Sigmoid colon (tissue), 7 donors: ENCODE data around the gene TNRC18. TPM values are rescaled to one million over a fixed set of nuclear protein-coding genes. Genes with fewer than 3 reads are reported as not detected.
A peak's percentile ranks its signal among the peaks of the same experiment; 100 is the strongest.

Experiments used
- DNase-seq: peaks from one replicate; pipeline ENCODE4 v3.0.0-alpha.2; 2019
- H3K27ac ChIP-seq, 4 donors: fragments of 200-600 bp; sonication (generic); one replicate each; pipeline ENCODE4 v1.5.1; 2016 to 2019; ENCODE audit warnings: mild to moderate bottlenecking in 1 of 4
- H3K27me3 ChIP-seq, 3 donors: fragments of 200-600 bp; sonication (generic); one replicate each; pipeline ENCODE4 v1.5.1; 2019; ENCODE audit warnings: mild to moderate bottlenecking in 1 of 3
- H3K36me3 ChIP-seq, 4 donors: fragments of 200-600 bp; sonication (generic); one replicate each; pipeline ENCODE4 v1.5.1; 2016 to 2019
- H3K4me1 ChIP-seq, 4 donors: fragments of 200-600 bp; sonication (generic); one replicate each; pipeline ENCODE4 v1.5.1; 2017 to 2019
- H3K4me3 ChIP-seq, 4 donors: fragments of 200-600 bp; sonication (generic); one replicate each; pipeline ENCODE4 v1.5.1; 2017 to 2019; ENCODE audit warnings: mild to moderate bottlenecking in 2 of 4, moderate library complexity in 1 of 4
- H3K9me3 ChIP-seq, 4 donors: fragments of 200-600 bp in 3 of 4; sonication (generic) in 3 of 4; one replicate each; pipeline versions ENCODE4 v1.5.1 to v1.6.1; 2013 to 2019
- CTCF ChIP-seq, 4 experiments: fragments of 450-650 bp in 3 of 4; fragments of 200-600 bp in 1 of 4; IDR thresholded peaks; one replicate each; pipeline ENCODE4 v1.5.1; 2016 to 2019; ENCODE audit warnings: antibody characterized with exemption in 4 of 4, mild to moderate bottlenecking in 3 of 4, moderate library complexity in 2 of 4
- EP300 ChIP-seq, 4 donors: sonication (generic); formaldehyde crosslinking; IDR thresholded peaks; one replicate each; pipeline ENCODE4 v1.6.1; 2017; ENCODE audit warnings: antibody characterized with exemption in 4 of 4
- POLR2A ChIP-seq, 2 donors: fragments of 450-650 bp; IDR thresholded peaks; one replicate each; pipeline ENCODE4 v1.6.1; 2016; ENCODE audit warnings: antibody characterized with exemption in 2 of 2, mild to moderate bottlenecking in 2 of 2, moderate library complexity in 2 of 2
- POLR2AphosphoS5 ChIP-seq, 4 donors: sonication (generic); formaldehyde crosslinking; IDR thresholded peaks; one replicate each; pipeline ENCODE4 v1.6.1; 2017; ENCODE audit warnings: antibody characterized with exemption in 4 of 4
- WGBS, 2 donors: extraction: QIAGEN DNeasy Blood & Tissue Kit; methylation state at CpG; one replicate each; pipeline ENCODE4 v1.1.7; 2013; 5-methylcytosine and 5-hydroxymethylcytosine counted together
- intact Hi-C: fragments of 100-400 bp; cut with DNase I; formaldehyde crosslinking; loops from one replicate; pipeline ENCODE4 v1.15.1; 2023
- polyA plus RNA-seq, 3 donors: library from polyadenylated mRNA; stranded (reverse); fragments of 200-250 nt; gene quantifications; one replicate each; pipeline ENCODE4 v1.2.3, GENCODE V29; 2013
- total RNA-seq, 4 donors: library from RNA; depleted of rRNA; stranded (reverse); fragments of >200 nt; gene quantifications; one replicate each; pipeline ENCODE4 v1.1.0, GENCODE V29; 2016
- donor health status: healthy with polysubstance abuse.
- donor health status: Bipolar disorder and iron deficiency.
- donor health status: healthy.

Gene TNRC18
- total and polyA plus RNA-seq, 7 donors, result 12.6 to 187 (median 44.9) TPM

- H3K9me3 ChIP-seq, result no peaks in the 10 kb centered on the region
- no peaks in the 10 kb centered on the region for H3K27me3 ChIP-seq
- WGBS, 2 donors, result 95 to 97% methylated on average over 19 of the region's 19 CpGs
- no peak overlapping the region for H3K4me3 ChIP-seq
- peaks cover 0 to 96% (median 95%) of the 10 kb centered on the region in 4 donors for H3K4me1 ChIP-seq
- no peak for TF ChIP-seq POLR2AphosphoS5 (IDR thresholded peaks at IDR 0.05)
- TF ChIP-seq EP300 (IDR thresholded peaks at IDR 0.05), result no peak
- no peak for TF ChIP-seq POLR2A (IDR thresholded peaks at IDR 0.05)
- no peak for TF ChIP-seq CTCF (IDR thresholded peaks at IDR 0.05)
- intact Hi-C loops, result loop anchor here (10.0 kb wide), 1 partner anchor 342 kb away; no protein-coding TSS in a partner anchor
- peak; percentile 59 for DNase-seq
- peaks cover 0 to 47% (median 29%) of the 10 kb centered on the region in 4 donors for H3K36me3 ChIP-seq
- H3K27ac ChIP-seq, result peak overlapping the region; percentile 27 to 85 (median 78)
Measured at GRCh38 chr7:5352440-5353010, 71.1 kb downstream of the TNRC18 start.

- TF ChIP-seq POLR2AphosphoS5 (IDR thresholded peaks at IDR 0.05) (no peak), POLR2A (IDR thresholded peaks at IDR 0.05) (no peak), CTCF (IDR thresholded peaks at IDR 0.05) (no peak), EP300 (IDR thresholded peaks at IDR 0.05) (no peak)
- no peak overlapping the region for H3K4me3 ChIP-seq
- H3K9me3 ChIP-seq, result no peaks in the 10 kb centered on the region
- H3K27me3 ChIP-seq, result no peaks in the 10 kb centered on the region
- intact Hi-C loops, result loop anchor here (10.0 kb wide), 1 partner anchor 343 kb away; no protein-coding TSS in a partner anchor
- H3K36me3 ChIP-seq, result peaks cover 0 to 44% (median 28%) of the 10 kb centered on the region in 4 donors
- 94% methylated on average over 35 of the region's 35 CpGs for WGBS, 2 donors
- peaks cover 0 to 88% (median 87%) of the 10 kb centered on the region in 4 donors for H3K4me1 ChIP-seq
- peak; percentile 48 for DNase-seq
- peak overlapping the region; percentile 1 to 85 (median 78) for H3K27ac ChIP-seq
Measured at GRCh38 chr7:5351507-5352265, 71.9 kb downstream of the TNRC18 start.

GRCh38 chr7:5350600-5351385, 72.8 kb downstream of the TNRC18 start:
- H3K36me3 ChIP-seq, result peaks cover 2 to 44% (median 27%) of the 10 kb centered on the region in 4 donors
- H3K27me3 ChIP-seq, result no peaks in the 10 kb centered on the region
- H3K4me1 ChIP-seq, result peaks cover 0 to 79% (median 78%) of the 10 kb centered on the region in 4 donors
- DNase-seq, result no peak
- H3K4me3 ChIP-seq, result no peak overlapping the region
- peak overlapping the region; percentile 48 to 85 (median 78) for H3K27ac ChIP-seq
- whole genome bisulfite sequencing, 2 donors, result 92 to 93% methylated on average over 23 of the region's 23 CpGs
- intact Hi-C loops, result loop anchor here (10.0 kb wide), 1 partner anchor 344 kb away; no protein-coding TSS in a partner anchor
- no peaks in the 10 kb centered on the region for H3K9me3 ChIP-seq
- TF ChIP-seq CTCF (IDR thresholded peaks at IDR 0.05), result no peak

- TF ChIP-seq POLR2AphosphoS5 (IDR thresholded peaks at IDR 0.05) (no peak), CTCF (IDR thresholded peaks at IDR 0.05) (no peak), EP300 (IDR thresholded peaks at IDR 0.05) (no peak), POLR2A (IDR thresholded peaks at IDR 0.05) (no peak)
- Histone ChIP-seq H3K9me3 (no peaks in the 10 kb centered on the region), H3K27ac (peak overlapping the region; percentile 49 to 85 (median 78)), H3K36me3 (peaks cover 9 to 45% (median 31%) of the 10 kb centered on the region in 4 donors), H3K27me3 (no peaks in the 10 kb centered on the region), H3K4me1 (peaks cover 0 to 72% (median 71%) of the 10 kb centered on the region in 4 donors), H3K4me3 (no peak overlapping the region)
- WGBS, 2 donors, result 90 to 91% methylated on average over 15 of the region's 15 CpGs
- intact Hi-C loops, result loop anchor here (10.0 kb wide), 1 partner anchor 345 kb away; no protein-coding TSS in a partner anchor
- no peak for DNase-seq
Measured at GRCh38 chr7:5350174-5350463, 73.5 kb downstream of the TNRC18 start.
